ENCODE data around the gene STX17. TPM values are rescaled to one million over a fixed set of nuclear protein-coding genes. Genes with fewer than 3 reads are reported as not detected.

The STX17 gene
- total RNA-seq, 3 donors from 2014 or later, result 32.3 to 67.9 (median 50.1) TPM

DNA sequence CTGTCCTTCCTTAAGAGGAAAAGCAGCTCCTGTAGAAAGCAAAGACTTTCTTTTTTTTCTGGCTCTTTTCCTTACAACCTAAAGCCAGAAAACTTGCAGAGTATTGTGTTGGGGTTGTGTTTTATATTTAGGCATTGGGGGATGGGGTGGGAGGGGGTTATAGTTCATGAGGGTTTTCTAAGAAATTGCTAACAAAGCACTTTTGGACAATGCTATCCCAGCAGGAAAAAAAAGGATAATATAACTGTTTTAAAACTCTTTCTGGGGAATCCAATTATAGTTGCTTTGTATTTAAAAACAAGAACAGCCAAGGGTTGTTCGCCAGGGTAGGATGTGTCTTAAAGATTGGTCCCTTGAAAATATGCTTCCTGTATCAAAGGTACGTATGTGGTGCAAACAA is 42.5 kb upstream of the STX17 start:
- TF ChIP-seq POLR2AphosphoS5 (IDR thresholded peaks at IDR 0.05) (no peak), POLR2A (IDR thresholded peaks at IDR 0.05) (no peak)
- TF ChIP-seq, protein P1, sequence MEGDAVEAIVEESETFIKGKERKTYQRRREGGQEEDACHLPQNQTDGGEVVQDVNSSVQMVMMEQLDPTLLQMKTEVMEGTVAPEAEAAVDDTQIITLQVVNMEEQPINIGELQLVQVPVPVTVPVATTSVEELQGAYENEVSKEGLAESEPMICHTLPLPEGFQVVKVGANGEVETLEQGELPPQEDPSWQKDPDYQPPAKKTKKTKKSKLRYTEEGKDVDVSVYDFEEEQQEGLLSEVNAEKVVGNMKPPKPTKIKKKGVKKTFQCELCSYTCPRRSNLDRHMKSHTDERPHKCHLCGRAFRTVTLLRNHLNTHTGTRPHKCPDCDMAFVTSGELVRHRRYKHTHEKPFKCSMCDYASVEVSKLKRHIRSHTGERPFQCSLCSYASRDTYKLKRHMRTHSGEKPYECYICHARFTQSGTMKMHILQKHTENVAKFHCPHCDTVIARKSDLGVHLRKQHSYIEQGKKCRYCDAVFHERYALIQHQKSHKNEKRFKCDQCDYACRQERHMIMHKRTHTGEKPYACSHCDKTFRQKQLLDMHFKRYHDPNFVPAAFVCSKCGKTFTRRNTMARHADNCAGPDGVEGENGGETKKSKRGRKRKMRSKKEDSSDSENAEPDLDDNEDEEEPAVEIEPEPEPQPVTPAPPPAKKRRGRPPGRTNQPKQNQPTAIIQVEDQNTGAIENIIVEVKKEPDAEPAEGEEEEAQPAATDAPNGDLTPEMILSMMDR (IDR thresholded peaks at IDR 0.05), result no peak
- no peaks in the 10 kb centered on the region for H3K4me1 ChIP-seq

DNA sequence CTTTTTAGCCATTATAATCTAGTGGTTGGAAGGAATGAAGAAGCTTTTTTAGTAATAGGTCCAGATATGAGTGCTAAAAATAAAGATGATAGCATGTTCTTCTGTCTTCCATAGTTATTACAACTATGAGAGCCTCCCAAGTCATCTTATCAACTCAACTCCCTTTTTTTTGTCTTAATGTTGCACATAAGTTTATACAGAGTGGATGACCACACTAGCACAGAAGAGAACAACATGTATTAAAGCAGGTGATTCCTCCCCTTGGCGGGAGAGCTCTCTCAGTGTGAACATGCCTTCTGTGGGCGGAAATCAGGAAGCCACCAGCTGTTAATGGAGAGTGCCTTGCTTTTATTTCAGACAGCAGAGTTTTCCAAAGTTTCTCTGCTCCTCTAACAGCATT is 40.1 kb upstream of the STX17 start:
- Histone ChIP-seq H3K9me3 (no peaks in the 10 kb centered on the region), H3K4me1 (no peaks in the 10 kb centered on the region), H3K4me3 (no peak overlapping the region), H3K36me3 (no peaks in the 10 kb centered on the region), H3K27me3 (no peaks in the 10 kb centered on the region), H3K27ac (no peak overlapping the region)
- intact Hi-C loops (cut with DNase I; ENCODE audit: low total_unique reads), result no loop called here
- no peak for DNase-seq (ENCODE audit: low spot score in 2 of 2)
- no peak for TF ChIP-seq POLR2AphosphoS5 (IDR thresholded peaks at IDR 0.05)
- TF ChIP-seq, protein P1 (IDR thresholded peaks at IDR 0.05), result no peak
- no peak for TF ChIP-seq POLR2A (IDR thresholded peaks at IDR 0.05)

More for the DNA sequence above, 42.5 kb upstream of the STX17 start:
- H3K27me3 ChIP-seq, result no peaks in the 10 kb centered on the region
- H3K36me3 ChIP-seq, result no peaks in the 10 kb centered on the region
- intact Hi-C loops (cut with DNase I; ENCODE audit: low total_unique reads), result no loop called here
- no peaks in the 10 kb centered on the region for H3K9me3 ChIP-seq
- H3K4me3 ChIP-seq, result no peak overlapping the region
- no peak overlapping the region for H3K27ac ChIP-seq
- no peak for DNase-seq (ENCODE audit: low spot score in 2 of 2)

DNA sequence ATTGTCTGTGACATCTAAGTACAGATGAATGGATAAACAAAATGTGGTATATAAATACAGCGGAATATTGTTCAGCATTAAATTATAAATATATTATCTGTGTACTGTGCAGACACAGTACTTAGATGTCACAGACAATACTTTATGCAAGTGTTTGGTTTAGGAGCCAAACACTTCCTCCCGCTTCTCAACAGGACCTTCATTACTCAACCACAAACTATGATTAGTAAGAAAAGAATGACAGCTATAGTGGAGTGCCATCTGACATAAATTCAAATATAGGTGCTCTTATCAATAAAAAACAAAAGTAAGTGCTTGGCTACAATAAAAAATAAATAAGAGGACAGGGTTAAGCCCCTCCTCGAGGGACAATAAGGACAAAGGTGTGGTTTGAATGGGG is 38.9 kb upstream of the STX17 start:
- H3K9me3 ChIP-seq, result no peaks in the 10 kb centered on the region
- no peaks in the 10 kb centered on the region for H3K4me1 ChIP-seq
- TF ChIP-seq POLR2A (IDR thresholded peaks at IDR 0.05), result no peak
- TF ChIP-seq, protein P1 (IDR thresholded peaks at IDR 0.05), result no peak
- no peak for TF ChIP-seq POLR2AphosphoS5 (IDR thresholded peaks at IDR 0.05)
- intact Hi-C loops (cut with DNase I; ENCODE audit: low total_unique reads), result no loop called here
- no peaks in the 10 kb centered on the region for H3K27me3 ChIP-seq
- no peak overlapping the region for H3K27ac ChIP-seq
- H3K36me3 ChIP-seq, result no peaks in the 10 kb centered on the region
- no peak overlapping the region for H3K4me3 ChIP-seq
- no peak for DNase-seq (ENCODE audit: low spot score in 2 of 2)

DNA sequence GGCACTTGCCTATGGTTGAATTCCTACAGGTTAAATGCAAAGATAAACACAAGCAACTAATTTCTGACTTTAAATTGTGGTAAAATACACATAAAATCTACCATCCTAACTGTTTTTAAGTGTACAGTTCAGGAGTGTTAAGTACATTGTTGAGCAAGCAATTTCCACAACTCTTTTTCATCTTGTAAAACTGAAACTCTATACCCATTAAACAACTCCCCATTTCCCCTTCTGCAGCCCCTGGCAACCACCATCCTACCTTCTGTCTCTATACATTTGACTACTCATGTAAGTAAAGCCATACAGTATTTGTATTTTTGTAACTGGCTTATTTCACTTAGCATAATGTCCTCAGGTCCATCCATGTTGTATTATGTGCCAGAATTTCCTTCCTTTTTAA is 38.5 kb upstream of the STX17 start:
- H3K9me3 ChIP-seq, result no peaks in the 10 kb centered on the region
- no peak for DNase-seq (ENCODE audit: low spot score in 2 of 2)
- H3K27me3 ChIP-seq, result no peaks in the 10 kb centered on the region
- no peak overlapping the region for H3K4me3 ChIP-seq
- H3K4me1 ChIP-seq, result no peaks in the 10 kb centered on the region
- TF ChIP-seq POLR2AphosphoS5 (IDR thresholded peaks at IDR 0.05) (no peak), POLR2A (IDR thresholded peaks at IDR 0.05) (no peak)
- TF ChIP-seq, protein P1 (IDR thresholded peaks at IDR 0.05), result no peak
- no peak overlapping the region for H3K27ac ChIP-seq
- no peaks in the 10 kb centered on the region for H3K36me3 ChIP-seq
- intact Hi-C loops (cut with DNase I; ENCODE audit: low total_unique reads), result no loop called here

DNA sequence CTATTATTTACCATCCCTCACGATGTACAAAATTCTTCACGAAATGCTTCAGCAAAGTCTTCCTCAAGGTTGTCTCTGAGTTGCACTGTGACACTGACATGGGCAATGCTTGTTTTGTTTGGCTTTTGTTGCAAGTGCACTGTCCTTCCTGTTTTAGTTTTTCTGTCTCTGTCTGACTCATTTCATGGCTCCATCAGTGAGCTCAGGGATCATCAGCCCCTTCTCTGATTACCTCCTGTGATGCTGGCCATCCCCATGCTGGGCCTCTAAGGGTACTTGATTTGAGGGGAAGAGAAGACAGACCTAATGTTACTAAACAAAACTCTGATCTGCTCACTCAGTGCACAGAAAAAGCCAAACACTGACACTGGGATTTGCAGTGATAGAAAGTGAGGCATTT is 37.6 kb upstream of the STX17 start:
- DNase-seq (ENCODE audit: low spot score in 2 of 2), result no peak
- H3K4me1 ChIP-seq, result no peaks in the 10 kb centered on the region
- no peaks in the 10 kb centered on the region for H3K27me3 ChIP-seq
- H3K9me3 ChIP-seq, result no peaks in the 10 kb centered on the region
- no peak overlapping the region for H3K4me3 ChIP-seq
- H3K36me3 ChIP-seq, result no peaks in the 10 kb centered on the region
- intact Hi-C loops (cut with DNase I; ENCODE audit: low total_unique reads), result no loop called here
- TF ChIP-seq POLR2A (IDR thresholded peaks at IDR 0.05), result no peak
- H3K27ac ChIP-seq, result no peak overlapping the region

DNA sequence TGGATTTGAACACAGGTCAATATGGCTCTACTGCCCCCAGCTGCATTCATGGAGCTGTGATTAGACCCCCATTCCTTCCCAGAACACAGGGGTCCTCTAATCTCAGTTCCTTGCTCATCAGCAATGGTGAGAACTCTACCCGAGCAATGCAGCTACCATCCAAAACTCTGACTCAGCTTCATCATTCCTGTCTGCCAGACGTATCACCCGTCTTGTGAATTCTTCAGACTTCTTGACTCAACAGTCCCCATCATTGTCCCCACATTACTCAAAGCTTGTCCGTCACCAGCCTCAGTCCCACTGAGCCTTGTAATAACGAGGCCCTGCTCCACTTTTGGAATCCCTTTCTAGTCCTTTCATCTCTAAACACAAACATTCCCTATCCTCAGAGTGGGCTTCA is 36.3 kb upstream of the STX17 start:
- Histone ChIP-seq H3K4me3 (no peak overlapping the region), H3K9me3 (no peaks in the 10 kb centered on the region), H3K4me1 (no peaks in the 10 kb centered on the region), H3K27me3 (no peaks in the 10 kb centered on the region), H3K36me3 (no peaks in the 10 kb centered on the region), H3K27ac (no peak overlapping the region)
- TF ChIP-seq, protein P1 (IDR thresholded peaks at IDR 0.05), result no peak
- TF ChIP-seq POLR2AphosphoS5 (IDR thresholded peaks at IDR 0.05) (no peak), POLR2A (IDR thresholded peaks at IDR 0.05) (no peak)
- intact Hi-C loops (cut with DNase I; ENCODE audit: low total_unique reads), result no loop called here
- no peak for DNase-seq (ENCODE audit: low spot score in 2 of 2)

Data from breast epithelium (tissue), 4 donors.